KOPT-K1 (cell line): ENCODE measurements around the gene CARMIL1.

Experiments
- H3K27ac ChIP-seq: fragments of 200-600 bp; sonication (generic); 2 replicates; pipeline ENCODE4 v1.5.1; 2016; ENCODE audit warnings: antibody characterized with exemption, mild to moderate bottlenecking, low read depth, low read length; ENCODE audit not compliant: poor library complexity, severe bottlenecking
- H3K36me3 ChIP-seq: fragments of 200-600 bp; sonication (generic); 2 replicates; pipeline ENCODE4 v1.5.1; 2017; ENCODE audit warnings: antibody characterized with exemption, mild to moderate bottlenecking, low read length, moderate library complexity; ENCODE audit not compliant: insufficient read depth
- H3K9me3 ChIP-seq: fragments of 200-600 bp; sonication (generic); 2 replicates; pipeline ENCODE4 v1.5.1; 2017; ENCODE audit warnings: antibody characterized with exemption, low read length, mild to moderate bottlenecking; ENCODE audit not compliant: insufficient read depth, poor library complexity, severe bottlenecking

CARMIL1 gene

DNA sequence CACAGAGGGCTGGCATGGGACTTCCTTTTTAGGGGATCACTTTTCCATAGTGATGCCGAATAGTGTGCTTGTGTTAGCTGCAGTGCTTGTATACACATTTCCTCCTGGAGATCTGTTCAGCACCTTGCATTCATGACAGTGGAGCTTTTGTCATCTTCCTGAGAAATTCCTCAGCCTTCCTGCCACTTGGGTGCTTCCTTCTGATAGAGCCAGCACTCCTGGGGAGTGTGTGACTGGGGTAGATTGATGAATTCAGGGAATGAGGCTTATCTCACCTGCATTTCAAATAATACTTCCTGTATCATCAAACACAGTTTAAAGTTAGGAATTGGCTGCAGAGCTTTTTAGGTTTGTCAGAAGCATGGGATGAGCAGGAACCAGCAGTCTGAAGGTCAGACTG lies 324.1 kb downstream of the CARMIL1 start:
- Histone ChIP-seq H3K36me3 (no peaks in the 10 kb centered on the region), H3K27ac (no peak overlapping the region), H3K9me3 (no peaks in the 10 kb centered on the region)

DNA sequence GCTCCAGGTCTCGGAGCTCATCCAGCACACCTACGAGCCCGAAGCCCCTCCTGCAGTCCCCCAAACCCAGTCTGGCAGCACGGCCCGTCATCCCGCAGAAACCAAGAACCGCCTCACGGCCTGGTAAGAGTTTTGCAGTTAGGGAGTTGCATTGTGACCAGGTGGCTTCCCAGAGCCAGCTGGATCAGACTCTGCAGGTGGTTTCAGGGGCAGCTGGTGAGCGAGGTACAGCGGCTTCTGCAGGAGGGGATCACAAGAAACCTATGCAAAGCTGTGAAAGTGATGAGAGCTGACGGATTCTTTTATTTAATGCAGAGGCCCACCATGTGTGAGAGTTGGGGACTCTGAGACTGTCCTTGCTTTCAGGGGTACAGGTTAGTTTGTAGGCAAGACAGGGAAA lies 327.0 kb downstream of the CARMIL1 start:
- no peaks in the 10 kb centered on the region for H3K9me3 ChIP-seq

DNA sequence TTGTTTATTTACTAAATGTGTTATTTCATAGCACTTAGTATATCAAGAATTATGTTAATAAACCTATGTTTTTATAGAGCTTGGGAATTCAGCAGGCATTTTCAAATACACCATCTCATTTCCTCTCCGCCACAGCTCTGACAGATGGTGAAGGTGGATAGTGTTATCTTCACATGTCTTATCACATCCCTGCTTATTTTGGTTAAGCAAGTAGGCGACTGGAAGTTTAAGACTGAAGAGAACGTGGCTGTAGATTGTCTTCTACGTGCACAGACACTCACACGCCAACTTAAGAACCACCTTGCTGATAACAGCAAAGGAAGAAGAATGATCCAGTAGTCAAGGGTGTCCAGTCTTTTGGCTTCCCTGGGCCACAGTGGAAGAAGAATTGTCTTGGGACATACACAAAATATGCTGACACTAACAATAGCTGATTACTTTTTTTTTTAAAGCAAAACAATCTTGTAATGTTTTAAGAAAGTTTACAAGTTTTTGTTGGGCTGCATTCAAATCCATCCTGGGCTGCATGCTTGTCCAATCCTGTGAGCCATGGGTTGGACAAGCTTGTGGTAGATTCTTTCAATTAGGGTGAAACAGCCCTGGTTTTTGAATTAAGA lies 329.5 kb downstream of the CARMIL1 start:
- Histone ChIP-seq H3K36me3 (no peaks in the 10 kb centered on the region), H3K27ac (no peak overlapping the region), H3K9me3 (no peaks in the 10 kb centered on the region)

More for the DNA sequence above, 327.0 kb downstream of the CARMIL1 start:
- Histone ChIP-seq H3K36me3 (no peaks in the 10 kb centered on the region), H3K27ac (no peak overlapping the region)

DNA sequence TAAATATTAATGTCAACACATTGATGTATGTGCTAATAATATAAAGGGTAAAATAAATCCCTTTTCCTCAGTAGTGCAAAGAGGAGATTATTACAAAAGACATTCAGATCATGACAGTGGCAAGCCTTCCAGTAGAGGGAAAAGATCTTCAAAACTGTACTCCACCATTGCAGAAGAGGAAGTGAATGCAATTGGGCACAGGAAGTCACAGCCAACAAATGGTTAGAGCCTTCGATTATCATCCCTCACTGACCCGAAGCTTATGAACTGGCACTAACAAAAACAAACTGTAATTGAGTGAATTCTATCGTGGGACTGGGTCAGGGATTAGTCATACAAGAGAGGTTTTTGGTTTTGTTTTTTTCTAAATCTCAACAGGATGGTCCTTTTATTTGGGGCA lies 333.5 kb downstream of the CARMIL1 start:
- Histone ChIP-seq H3K9me3 (no peaks in the 10 kb centered on the region), H3K36me3 (no peaks in the 10 kb centered on the region), H3K27ac (no peak overlapping the region)

DNA sequence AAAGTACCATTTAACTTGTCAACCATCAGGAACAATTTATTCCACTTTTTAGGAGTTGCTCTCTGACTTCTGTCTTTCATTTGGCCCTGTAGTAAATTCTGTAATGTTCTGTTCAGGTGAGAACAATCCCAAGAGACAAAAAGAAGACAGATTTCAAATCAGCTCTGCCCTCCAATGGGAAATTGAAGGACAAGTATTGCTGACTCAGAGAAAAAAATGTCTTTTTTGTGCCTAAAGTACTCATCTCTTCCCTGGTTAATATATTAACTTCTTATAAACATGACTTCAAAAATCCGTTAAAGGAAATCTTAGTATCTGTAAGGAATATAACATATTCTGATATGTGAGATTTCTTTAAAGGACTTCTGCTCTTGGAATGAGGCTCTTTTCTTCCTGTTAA lies 334.2 kb downstream of the CARMIL1 start:
- Histone ChIP-seq H3K36me3 (no peaks in the 10 kb centered on the region), H3K27ac (no peak overlapping the region), H3K9me3 (no peaks in the 10 kb centered on the region)

DNA sequence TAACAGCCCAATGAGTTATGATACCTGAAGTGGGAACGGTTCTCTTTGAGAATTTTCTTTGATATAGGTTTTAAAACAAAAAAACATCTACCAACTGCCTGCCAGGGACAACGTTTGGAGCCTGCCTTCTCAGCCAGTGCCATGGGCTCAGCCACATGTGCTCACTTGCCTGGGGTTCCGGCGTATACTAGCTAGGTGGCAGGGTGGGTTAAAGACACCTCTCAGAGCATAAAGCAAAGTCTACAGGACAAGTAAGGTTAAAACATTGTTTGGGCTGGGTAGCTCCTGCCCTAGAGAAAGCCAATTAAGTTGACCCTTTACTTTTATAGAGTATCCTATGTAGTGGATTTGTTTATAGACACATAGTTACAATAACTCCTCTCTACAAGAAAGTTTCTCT lies 334.9 kb downstream of the CARMIL1 start:
- H3K9me3 ChIP-seq, result no peaks in the 10 kb centered on the region
- no peak overlapping the region for H3K27ac ChIP-seq
- H3K36me3 ChIP-seq, result no peaks in the 10 kb centered on the region

DNA sequence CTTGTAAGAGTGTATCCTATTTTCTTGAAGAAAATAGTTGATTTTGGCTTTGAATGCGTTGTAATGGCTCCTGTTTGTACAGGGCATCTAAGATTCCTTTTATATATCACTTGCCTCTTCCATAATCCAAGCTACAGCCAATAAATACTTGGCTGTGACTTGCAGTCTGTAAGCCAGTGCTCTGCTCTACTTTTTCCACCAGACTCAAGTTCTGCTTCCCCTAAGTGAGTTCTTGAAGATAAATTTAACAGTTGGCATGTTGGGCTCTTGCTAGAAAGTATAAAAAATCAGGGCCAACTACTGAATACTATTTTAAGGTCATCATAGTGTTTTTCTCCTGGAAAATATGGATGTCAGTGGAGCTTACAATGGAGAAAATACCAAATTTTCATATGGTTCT lies 336.3 kb downstream of the CARMIL1 start:
- Histone ChIP-seq H3K36me3 (no peaks in the 10 kb centered on the region), H3K27ac (no peak overlapping the region), H3K9me3 (no peaks in the 10 kb centered on the region)

DNA sequence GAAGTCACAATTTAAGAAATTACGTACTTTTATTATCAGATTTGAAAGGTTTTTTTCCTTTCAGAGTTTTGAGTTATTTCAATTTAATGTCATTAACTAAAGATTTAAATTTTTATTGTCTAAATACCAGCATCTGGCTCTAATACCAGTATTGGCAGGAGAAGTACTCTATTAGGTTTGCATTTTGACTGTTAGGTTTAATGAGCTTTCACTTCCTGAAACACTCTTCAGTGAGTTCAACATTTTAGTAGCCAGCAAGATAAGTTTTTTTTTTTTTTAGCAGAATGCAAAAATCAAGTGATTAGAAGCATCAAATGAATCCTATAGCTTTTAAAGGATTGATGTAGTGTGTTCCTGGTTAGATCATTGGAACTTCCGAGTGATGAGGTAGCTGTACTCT lies 338.8 kb downstream of the CARMIL1 start:
- H3K9me3 ChIP-seq, result no peaks in the 10 kb centered on the region
- no peak overlapping the region for H3K27ac ChIP-seq
- H3K36me3 ChIP-seq, result no peaks in the 10 kb centered on the region

DNA sequence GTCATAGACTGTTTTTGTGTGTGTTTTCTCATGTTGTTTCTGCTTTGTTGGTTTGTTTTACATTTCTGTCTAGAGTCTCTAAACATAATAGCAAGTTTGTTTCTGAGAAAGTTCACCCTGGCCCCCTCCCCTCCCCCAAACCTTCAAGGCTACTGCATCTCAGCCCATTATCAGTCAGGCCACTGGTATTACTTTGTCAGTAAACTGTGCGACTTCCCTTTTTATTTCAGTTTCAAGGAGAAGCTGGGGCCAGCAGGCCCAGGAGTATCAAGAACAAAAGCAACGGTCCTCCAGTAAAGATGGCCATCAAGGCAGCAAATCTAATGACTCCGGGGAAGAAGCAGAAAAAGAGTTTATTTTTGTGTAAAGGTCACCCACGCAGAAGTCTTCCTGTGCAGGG lies 340.0 kb downstream of the CARMIL1 start:
- H3K9me3 ChIP-seq, result no peaks in the 10 kb centered on the region

DNA sequence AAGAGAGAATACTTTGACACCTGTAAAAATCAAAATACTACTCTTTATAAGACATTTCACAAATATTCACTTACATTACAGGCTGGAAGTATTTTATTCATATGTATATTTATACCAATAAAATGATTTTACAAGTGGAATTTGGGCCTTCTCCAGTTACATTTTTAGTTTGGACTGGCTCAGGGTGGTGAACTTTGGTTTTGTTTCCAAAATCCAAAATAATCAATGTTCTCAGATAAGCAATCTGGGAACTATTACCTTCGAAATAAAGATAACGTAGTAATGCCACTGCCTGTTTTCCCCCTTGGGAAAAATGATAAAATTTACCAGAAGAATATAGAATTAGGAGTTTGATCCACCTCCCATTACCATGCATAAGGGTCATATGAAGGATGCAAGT lies 341.2 kb downstream of the CARMIL1 start:
- Histone ChIP-seq H3K27ac (no peak overlapping the region), H3K36me3 (no peaks in the 10 kb centered on the region), H3K9me3 (no peaks in the 10 kb centered on the region)

More for the DNA sequence above, 340.0 kb downstream of the CARMIL1 start:
- no peaks in the 10 kb centered on the region for H3K36me3 ChIP-seq
- no peak overlapping the region for H3K27ac ChIP-seq

DNA sequence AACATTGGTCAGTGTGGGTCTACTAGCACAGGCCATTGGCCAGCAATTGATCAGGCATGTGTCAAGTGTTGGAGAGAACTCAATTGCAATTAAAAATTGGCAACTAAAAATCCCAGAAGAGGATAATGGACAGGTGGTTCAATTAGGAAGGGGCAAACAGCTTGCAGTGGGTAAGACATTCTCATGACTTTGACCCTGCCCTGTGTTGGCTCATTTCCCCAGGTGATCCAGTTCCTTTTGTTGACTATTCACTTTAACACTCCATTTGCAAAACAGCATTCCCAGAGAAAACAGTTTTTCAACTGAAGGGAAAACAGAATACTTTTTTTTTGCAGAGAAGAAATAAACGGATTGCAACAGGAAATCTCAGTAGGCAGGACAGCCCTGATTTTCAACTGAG lies 343.9 kb downstream of the CARMIL1 start:
- no peaks in the 10 kb centered on the region for H3K36me3 ChIP-seq
- H3K27ac ChIP-seq, result no peak overlapping the region
- no peaks in the 10 kb centered on the region for H3K9me3 ChIP-seq

DNA sequence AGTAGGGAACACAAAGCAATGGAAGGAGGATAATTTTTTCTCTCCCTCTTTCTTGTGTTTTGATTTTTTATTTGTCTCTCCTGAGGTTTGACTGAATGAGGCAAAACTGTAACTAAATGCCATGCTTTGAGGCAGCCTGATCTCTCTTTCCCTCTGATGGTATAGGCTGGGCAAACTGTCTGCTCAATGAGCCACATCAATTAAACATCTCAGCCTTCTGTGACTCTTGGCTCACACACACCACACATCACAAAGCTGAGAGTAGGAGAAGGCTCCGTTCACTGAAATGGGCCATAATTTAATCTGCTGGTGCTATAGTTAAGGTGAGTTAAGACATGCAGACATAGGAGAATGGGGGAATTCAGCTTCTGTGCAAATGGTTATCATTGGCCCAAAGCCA lies 344.7 kb downstream of the CARMIL1 start:
- no peaks in the 10 kb centered on the region for H3K9me3 ChIP-seq
- H3K36me3 ChIP-seq, result no peaks in the 10 kb centered on the region

DNA sequence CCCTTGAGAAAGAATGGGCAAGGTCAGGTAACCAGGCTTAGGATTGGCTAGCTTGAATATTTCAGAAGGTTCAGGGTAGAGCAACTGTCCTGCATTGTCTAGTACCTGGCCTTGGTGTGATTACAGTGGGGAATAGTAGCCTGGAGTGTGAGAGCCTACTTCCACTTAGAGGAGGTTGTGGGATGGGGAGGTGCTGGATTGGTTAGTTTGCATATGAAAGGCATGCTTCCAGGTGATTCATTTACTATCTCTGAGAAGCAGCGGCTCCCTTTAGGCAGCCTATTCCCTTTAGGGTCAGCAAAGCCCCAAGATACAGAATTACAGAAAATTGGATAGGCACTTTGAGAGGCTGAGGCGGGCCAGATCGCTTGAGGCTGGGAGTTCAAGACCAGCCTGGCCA lies 347.8 kb downstream of the CARMIL1 start:
- Histone ChIP-seq H3K36me3 (no peaks in the 10 kb centered on the region), H3K27ac (no peak overlapping the region), H3K9me3 (no peaks in the 10 kb centered on the region)

More for the DNA sequence above, 344.7 kb downstream of the CARMIL1 start:
- H3K27ac ChIP-seq, result no peak overlapping the region

DNA sequence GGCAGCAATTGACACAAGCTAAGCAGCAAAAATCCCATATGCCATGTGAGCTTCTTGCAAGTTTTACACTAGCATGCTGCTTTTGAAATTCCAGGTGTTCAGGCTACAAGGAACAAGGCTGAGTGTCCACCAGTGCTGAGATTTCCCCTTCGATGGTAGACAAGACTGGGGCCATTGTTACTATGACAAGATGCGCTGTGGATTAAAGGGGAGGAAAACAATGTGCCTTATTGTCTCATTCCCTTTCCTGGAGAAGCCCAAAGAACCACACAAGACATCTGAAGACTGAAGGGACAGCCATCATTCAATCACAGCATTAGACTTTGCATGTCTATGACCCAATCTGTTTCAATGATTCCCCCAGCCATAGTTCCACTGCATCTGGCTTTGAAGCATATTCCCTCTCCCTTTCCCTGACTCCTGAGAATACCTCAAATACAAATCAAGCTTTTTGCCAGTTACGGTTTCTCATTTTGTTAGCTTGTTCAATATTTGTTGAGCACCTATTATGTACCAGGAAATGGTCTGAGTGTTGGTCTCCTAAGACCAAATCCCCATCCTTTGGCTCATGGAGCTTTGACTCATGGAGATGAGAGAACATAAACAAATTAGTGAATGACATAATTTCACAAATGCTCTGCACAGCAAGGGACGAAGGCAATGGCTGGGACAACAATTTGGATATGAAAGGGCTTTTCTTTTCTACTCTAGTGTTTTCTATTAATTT lies 349.5 kb downstream of the CARMIL1 start:
- Histone ChIP-seq H3K36me3 (no peaks in the 10 kb centered on the region), H3K9me3 (no peaks in the 10 kb centered on the region), H3K27ac (no peak overlapping the region)

DNA sequence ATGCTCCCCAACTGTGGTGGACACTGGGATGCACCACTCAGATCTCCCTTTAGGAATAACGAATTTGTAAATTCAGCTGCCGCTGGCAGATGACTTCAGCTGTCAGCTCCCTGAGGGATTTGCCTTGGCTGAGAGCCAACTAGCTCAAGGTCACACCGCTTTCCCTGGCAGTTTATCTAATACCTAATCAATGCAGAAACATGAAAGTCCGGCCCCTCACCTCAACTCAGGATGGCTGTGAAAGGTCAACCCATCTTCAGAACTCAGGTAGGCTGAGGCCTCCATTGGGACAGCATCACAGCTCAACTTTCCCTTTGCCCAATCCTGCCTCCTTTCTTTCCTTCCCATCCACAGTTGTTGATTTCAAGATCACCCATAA lies 350.0 kb downstream of the CARMIL1 start:
- Histone ChIP-seq H3K36me3 (no peaks in the 10 kb centered on the region), H3K27ac (no peak overlapping the region), H3K9me3 (no peaks in the 10 kb centered on the region)
